A673 (cell line): ENCODE results near the gene ZNF428. TPM values are rescaled to one million over a fixed set of nuclear protein-coding genes. Genes with fewer than 3 reads are reported as not detected.

ENCODE experiments used
- BruUV-seq: library from RNA; stranded (reverse); fragments of 400-500 nt; replicated peaks from 2 replicates; lab custom pipeline; 2021; lab: Mats Ljungman, UMichigan
- CTCF ChIA-PET: fragments of 300-600 bp; sonication (Branson Sonifier 250); formaldehyde crosslinking; loops from one replicate; lab custom pipeline; 2022; ENCODE audit warnings: antibody characterized with exemption; lab: Charles Lee
- POLR2A ChIA-PET: fragments of 300-600 bp; sonication (Branson Sonifier 250); formaldehyde crosslinking; loops from one replicate; lab custom pipeline; 2022; ENCODE audit warnings: antibody characterized with exemption; ENCODE audit not compliant: low non-redundant PET; lab: Charles Lee
- DNase-seq: peaks from one replicate; pipeline ENCODE4 v3.0.0-alpha.2; 2015; ENCODE audit warnings: low spot score
- H3K27ac ChIP-seq: fragments of 200-600 bp; sonication (generic); 2 replicates; pipeline ENCODE4 v1.5.1; 2016; ENCODE audit warnings: mixed run types, low read depth, mild to moderate bottlenecking, mixed read lengths, antibody characterized with exemption, low read length; ENCODE audit not compliant: poor library complexity, severe bottlenecking
- H3K27me3 ChIP-seq: fragments of 200-600 bp; sonication (generic); replicated peaks from 2 replicates; pipeline ENCODE4 v1.6.1; 2017; ENCODE audit warnings: mixed run types, low read depth, mild to moderate bottlenecking, mixed read lengths, antibody characterized with exemption, low read length; ENCODE audit not compliant: insufficient read depth, poor library complexity
- H3K36me3 ChIP-seq: fragments of 200-600 bp; sonication (generic); 2 replicates; pipeline ENCODE4 v1.6.1; 2016; ENCODE audit warnings: mixed run types, mild to moderate bottlenecking, mixed read lengths, antibody characterized with exemption, low read length; ENCODE audit not compliant: insufficient read depth, poor library complexity, severe bottlenecking
- H3K4me1 ChIP-seq: fragments of 200-600 bp; sonication (generic); 2 replicates; pipeline ENCODE4 v1.6.1; 2017; ENCODE audit warnings: mixed run types, mild to moderate bottlenecking, mixed read lengths, antibody characterized with exemption, low read length; ENCODE audit not compliant: insufficient read depth, poor library complexity, severe bottlenecking
- H3K4me3 ChIP-seq: fragments of 200-600 bp; sonication (generic); 2 replicates; pipeline ENCODE4 v1.5.1; 2016; ENCODE audit warnings: low read depth, mixed run types, mild to moderate bottlenecking, mixed read lengths, low read length; ENCODE audit not compliant: poor library complexity, severe bottlenecking
- H3K9me3 ChIP-seq: fragments of 200-600 bp; sonication (generic); 2 replicates; pipeline ENCODE4 v1.6.1; 2016; ENCODE audit warnings: mixed run types, low read depth, mild to moderate bottlenecking, mixed read lengths, antibody characterized with exemption, low read length; ENCODE audit not compliant: poor library complexity, severe bottlenecking
- CTCF ChIP-seq: fragments of 300-800, 200-600 bp; sonication (generic); conservative IDR thresholded peaks from 2 replicates; pipeline ENCODE4 v1.5.1; 2017; ENCODE audit warnings: low read depth, mild to moderate bottlenecking, antibody characterized with exemption, low read length, moderate library complexity, mixed read lengths
- EZH2 ChIP-seq: fragments of 200-600 bp; sonication (generic); IDR thresholded peaks from 2 replicates; pipeline ENCODE4 v1.6.1; 2017; ENCODE audit warnings: borderline replicate concordance, low read depth, mild to moderate bottlenecking, mixed read lengths, antibody characterized with exemption, low read length; ENCODE audit not compliant: poor library complexity, severe bottlenecking
- intact Hi-C: fragments of 100-400 bp; cut with micrococcal nuclease; formaldehyde crosslinking; loops from one replicate; pipeline ENCODE4 v1.10.0; 2022; ENCODE audit not compliant: unreplicated experiment
- total RNA-seq: library from RNA; stranded (reverse); gene quantifications from 2 replicates; pipeline ENCODE4 v1.2.3, GENCODE V29; 2021

Gene ZNF428
- total RNA-seq, 1 experiment from 2014 or later, result 65.7 TPM

GRCh38 chr19:43642531-43642930, 23.1 kb upstream of the ZNF428 start:
- Histone ChIP-seq H3K36me3 (no peaks in the 10 kb centered on the region), H3K4me1 (peaks cover 10% of the 10 kb centered on the region), H3K9me3 (no peaks in the 10 kb centered on the region), H3K27ac (no peak overlapping the region), H3K4me3 (no peak overlapping the region), H3K27me3 (no peaks in the 10 kb centered on the region)
- TF ChIP-seq EZH2, result no peak
- TF ChIP-seq CTCF, result no peak
- no peak for DNase-seq
- ChIA-PET POLR2A (no interaction called here), CTCF (no interaction called here)
- intact Hi-C loops, result no loop called here
- no TSS peak for BruUV-seq

- Histone ChIP-seq H3K27ac (no peak overlapping the region), H3K36me3 (no peaks in the 10 kb centered on the region), H3K27me3 (no peaks in the 10 kb centered on the region), H3K9me3 (no peaks in the 10 kb centered on the region), H3K4me3 (no peak overlapping the region), H3K4me1 (peaks cover 11% of the 10 kb centered on the region)
- intact Hi-C loops, result no loop called here
- BruUV-seq, result no TSS peak
- TF ChIP-seq CTCF (no peak), EZH2 (no peak)
- ChIA-PET POLR2A (interaction anchor here (0.5 kb wide), 1 partner anchor 18 kb away, joined by 13 read pairs; no protein-coding TSS in a partner anchor), CTCF (no interaction called here)
- no peak for DNase-seq
Observed at GRCh38 chr19:43641333-43641732, 21.9 kb upstream of the ZNF428 start.

GRCh38 chr19:43640424-43640757, 21.0 kb upstream of the ZNF428 start:
- ChIA-PET CTCF (no interaction called here), POLR2A (no interaction called here)
- BruUV-seq, result no TSS peak
- Histone ChIP-seq H3K4me3 (peak overlapping the region; percentile 67), H3K27me3 (no peaks in the 10 kb centered on the region), H3K4me1 (peaks cover 20% of the 10 kb centered on the region), H3K9me3 (no peaks in the 10 kb centered on the region), H3K36me3 (no peaks in the 10 kb centered on the region), H3K27ac (no peak overlapping the region)
- TF ChIP-seq CTCF, result no peak
- TF ChIP-seq EZH2, result no peak
- intact Hi-C loops, result no loop called here
- DNase-seq, result no peak
